Stimulated activated memory B cell treated with anti-CD40 and anti-IgM and Interleukin-4, amounts not matched to agents 10 μg/mL and 1 μg/mL and 100 μg/mL, for 72 hours (primary cell): Measurements from ENCODE around the gene UFSP2.

ENCODE experiments used
- ATAC-seq: fragments of 150-1000 bp; cut with Tn5 transposase; 2 replicates; pipeline ENCODE4 v1.10.0; 2021
- H3K27ac Mint-ChIP-seq: one replicate; pipeline ENCODE4 v1.8.0; 2022; ENCODE audit warnings: mild to moderate bottlenecking, mixed read lengths
- H3K27me3 Mint-ChIP-seq: one replicate; pipeline ENCODE4 v1.8.0; 2022; ENCODE audit warnings: mixed read lengths
- H3K36me3 Mint-ChIP-seq: one replicate; pipeline ENCODE4 v1.8.0; 2022; ENCODE audit warnings: mixed read lengths
- H3K4me1 Mint-ChIP-seq: one replicate; pipeline ENCODE4 v1.8.0; 2022; ENCODE audit warnings: mixed read lengths
- H3K4me3 Mint-ChIP-seq: one replicate; pipeline ENCODE4 v1.8.0; 2022; ENCODE audit warnings: mild to moderate bottlenecking, moderate library complexity, mixed read lengths
- H3K9me3 Mint-ChIP-seq: one replicate; pipeline ENCODE4 v1.8.0; 2022; ENCODE audit warnings: mixed read lengths

The UFSP2 gene

GRCh38 chr4:185457136-185457535, 31.4 kb upstream of the UFSP2 start:
- no peak for ATAC-seq
- Mint-ChIP-seq H3K4me1 (no peaks in the 10 kb centered on the region), H3K27me3 (no peaks in the 10 kb centered on the region), H3K27ac (no peak overlapping the region), H3K9me3 (no peaks in the 10 kb centered on the region), H3K4me3 (no peak overlapping the region), H3K36me3 (no peaks in the 10 kb centered on the region)

GRCh38 chr4:185456131-185456530, 30.4 kb upstream of the UFSP2 start:
- Mint-ChIP-seq H3K27ac (no peak overlapping the region), H3K27me3 (no peaks in the 10 kb centered on the region), H3K9me3 (no peaks in the 10 kb centered on the region), H3K4me3 (no peak overlapping the region), H3K36me3 (no peaks in the 10 kb centered on the region), H3K4me1 (no peaks in the 10 kb centered on the region)
- ATAC-seq, result no peak

- no peaks in the 10 kb centered on the region for H3K4me1 Mint-ChIP-seq
- H3K27ac Mint-ChIP-seq, result no peak overlapping the region
- H3K4me3 Mint-ChIP-seq, result no peak overlapping the region
- no peak for ATAC-seq
- no peaks in the 10 kb centered on the region for H3K9me3 Mint-ChIP-seq
- H3K27me3 Mint-ChIP-seq, result no peaks in the 10 kb centered on the region
- no peaks in the 10 kb centered on the region for H3K36me3 Mint-ChIP-seq
Measured at GRCh38 chr4:185445209-185445608, 19.4 kb upstream of the UFSP2 start.

- Mint-ChIP-seq H3K4me1 (no peaks in the 10 kb centered on the region), H3K9me3 (no peaks in the 10 kb centered on the region), H3K27me3 (no peaks in the 10 kb centered on the region), H3K27ac (no peak overlapping the region), H3K36me3 (no peaks in the 10 kb centered on the region), H3K4me3 (no peak overlapping the region)
- no peak for ATAC-seq
Measured at GRCh38 chr4:185441479-185441878, 15.7 kb upstream of the UFSP2 start.

GRCh38 chr4:185437809-185438208, 12.0 kb upstream of the UFSP2 start:
- no peak for ATAC-seq
- no peaks in the 10 kb centered on the region for H3K27me3 Mint-ChIP-seq
- no peaks in the 10 kb centered on the region for H3K9me3 Mint-ChIP-seq
- H3K27ac Mint-ChIP-seq, result no peak overlapping the region
- H3K4me3 Mint-ChIP-seq, result no peak overlapping the region
- no peaks in the 10 kb centered on the region for H3K36me3 Mint-ChIP-seq
- no peaks in the 10 kb centered on the region for H3K4me1 Mint-ChIP-seq

- Mint-ChIP-seq H3K4me1 (no peaks in the 10 kb centered on the region), H3K27ac (no peak overlapping the region)
Measured at GRCh38 chr4:185435466-185435865, 9.7 kb upstream of the UFSP2 start.

GRCh38 chr4:185429660-185430059, 3.9 kb upstream of the UFSP2 start:
- no peaks in the 10 kb centered on the region for H3K36me3 Mint-ChIP-seq
- H3K4me1 Mint-ChIP-seq, result peaks cover 13% of the 10 kb centered on the region
- H3K4me3 Mint-ChIP-seq, result no peak overlapping the region
- H3K9me3 Mint-ChIP-seq, result no peaks in the 10 kb centered on the region
- peaks cover 6% of the 10 kb centered on the region for H3K27me3 Mint-ChIP-seq
- no peak overlapping the region for H3K27ac Mint-ChIP-seq
- ATAC-seq, result no peak

More at GRCh38 chr4:185435466-185435865, 9.7 kb upstream of the UFSP2 start:
- ATAC-seq, result no peak
- Mint-ChIP-seq H3K9me3 (no peaks in the 10 kb centered on the region), H3K4me3 (no peak overlapping the region), H3K27me3 (no peaks in the 10 kb centered on the region), H3K36me3 (no peaks in the 10 kb centered on the region)

- Mint-ChIP-seq H3K9me3 (no peaks in the 10 kb centered on the region), H3K4me1 (peaks cover 24% of the 10 kb centered on the region), H3K27me3 (peaks cover 6% of the 10 kb centered on the region), H3K4me3 (no peak overlapping the region), H3K36me3 (peaks cover under 1% of the 10 kb centered on the region), H3K27ac (no peak overlapping the region)
- no peak for ATAC-seq
Measured at GRCh38 chr4:185426960-185427688, 1.4 kb upstream of the UFSP2 start.

GRCh38 chr4:185424905-185425646, 688 bp downstream of the UFSP2 start:
- peak overlapping the region; percentile 81 for H3K4me3 Mint-ChIP-seq
- H3K27me3 Mint-ChIP-seq, result peaks cover 6% of the 10 kb centered on the region
- no peak for ATAC-seq
- no peaks in the 10 kb centered on the region for H3K9me3 Mint-ChIP-seq
- H3K4me1 Mint-ChIP-seq, result peaks cover 24% of the 10 kb centered on the region
- peaks cover 10% of the 10 kb centered on the region for H3K36me3 Mint-ChIP-seq
- H3K27ac Mint-ChIP-seq, result peak overlapping the region; percentile 86

GRCh38 chr4:185421366-185422124, 4.2 kb downstream of the UFSP2 start:
- Mint-ChIP-seq H3K27ac (no peak overlapping the region), H3K9me3 (no peaks in the 10 kb centered on the region), H3K4me1 (peaks cover 22% of the 10 kb centered on the region), H3K27me3 (no peaks in the 10 kb centered on the region), H3K36me3 (peaks cover 27% of the 10 kb centered on the region), H3K4me3 (no peak overlapping the region)
- no peak for ATAC-seq

- Mint-ChIP-seq H3K4me1 (no peaks in the 10 kb centered on the region), H3K27ac (no peak overlapping the region), H3K27me3 (no peaks in the 10 kb centered on the region), H3K9me3 (no peaks in the 10 kb centered on the region), H3K4me3 (no peak overlapping the region), H3K36me3 (peaks cover 31% of the 10 kb centered on the region)
- no peak for ATAC-seq
Measured at GRCh38 chr4:185416955-185417354, 8.8 kb downstream of the UFSP2 start.

GRCh38 chr4:185412412-185412811, 13.4 kb downstream of the UFSP2 start:
- no peak for ATAC-seq
- no peak overlapping the region for H3K4me3 Mint-ChIP-seq
- H3K27me3 Mint-ChIP-seq, result no peaks in the 10 kb centered on the region
- peaks cover 3% of the 10 kb centered on the region for H3K9me3 Mint-ChIP-seq
- H3K36me3 Mint-ChIP-seq, result peaks cover 18% of the 10 kb centered on the region
- H3K27ac Mint-ChIP-seq, result no peak overlapping the region
- no peaks in the 10 kb centered on the region for H3K4me1 Mint-ChIP-seq

- H3K4me3 Mint-ChIP-seq, result no peak overlapping the region
Measured at GRCh38 chr4:185411849-185412248, 13.9 kb downstream of the UFSP2 start.

GRCh38 chr4:185408432-185408831, 17.3 kb downstream of the UFSP2 start:
- ATAC-seq, result no peak
- Mint-ChIP-seq H3K36me3 (peaks cover 27% of the 10 kb centered on the region), H3K27me3 (no peaks in the 10 kb centered on the region)

More at GRCh38 chr4:185411849-185412248, 13.9 kb downstream of the UFSP2 start:
- no peaks in the 10 kb centered on the region for H3K4me1 Mint-ChIP-seq
- peaks cover 14% of the 10 kb centered on the region for H3K36me3 Mint-ChIP-seq
- H3K9me3 Mint-ChIP-seq, result peaks cover 3% of the 10 kb centered on the region
- no peak for ATAC-seq
- H3K27ac Mint-ChIP-seq, result no peak overlapping the region
- no peaks in the 10 kb centered on the region for H3K27me3 Mint-ChIP-seq

GRCh38 chr4:185405296-185405999, 20.3 kb downstream of the UFSP2 start:
- Mint-ChIP-seq H3K4me3 (no peak overlapping the region), H3K4me1 (peaks cover 7% of the 10 kb centered on the region), H3K9me3 (peaks cover 3% of the 10 kb centered on the region), H3K27ac (peak overlapping the region; percentile 75), H3K36me3 (peaks cover 37% of the 10 kb centered on the region), H3K27me3 (no peaks in the 10 kb centered on the region)
- ATAC-seq, result peak; percentile 68

More at GRCh38 chr4:185408432-185408831, 17.3 kb downstream of the UFSP2 start:
- peaks cover 3% of the 10 kb centered on the region for H3K9me3 Mint-ChIP-seq
- H3K4me1 Mint-ChIP-seq, result peaks cover 7% of the 10 kb centered on the region
- no peak overlapping the region for H3K4me3 Mint-ChIP-seq
- H3K27ac Mint-ChIP-seq, result no peak overlapping the region
